MM.1S (cell line): ENCODE results near the gene TTLL11.

Experiments used
- DNase-seq: peaks from one replicate; pipeline ENCODE4 v3.0.0-alpha.2; 2015
- H2AFZ ChIP-seq: fragments of 300-600 bp; sonication (generic); 2 replicates; pipeline ENCODE4 v1.6.0; 2016; ENCODE audit warnings: antibody characterized with exemption, low read length
- H3F3A ChIP-seq: fragments of 300-600 bp; sonication (generic); 2 replicates; pipeline ENCODE4 v1.6.1; 2016; ENCODE audit warnings: mild to moderate bottlenecking, antibody characterized with exemption, low read length, moderate library complexity, mixed read lengths; ENCODE audit not compliant: insufficient read depth
- H3K27ac ChIP-seq: fragments of 300-600 bp; sonication (generic); 2 replicates; pipeline ENCODE4 v1.5.1; 2016; ENCODE audit warnings: mild to moderate bottlenecking, low read length
- H3K27me3 ChIP-seq: fragments of 300-600 bp; sonication (generic); replicated peaks from 2 replicates; pipeline ENCODE4 v1.6.0; 2016; ENCODE audit warnings: low read length; ENCODE audit not compliant: insufficient read depth
- H3K36me3 ChIP-seq: fragments of 300-600 bp; sonication (generic); replicated peaks from 2 replicates; pipeline ENCODE4 v1.6.1; 2016; ENCODE audit warnings: mild to moderate bottlenecking, low read length, mixed read lengths; ENCODE audit not compliant: insufficient read depth
- H3K4me1 ChIP-seq: fragments of 300-600 bp; sonication (generic); 2 replicates; pipeline ENCODE4 v1.6.1; 2016; ENCODE audit warnings: low read length, mixed read lengths
- H3K4me2 ChIP-seq: fragments of 300-600 bp; sonication (generic); 2 replicates; pipeline ENCODE4 v1.6.0; 2016; ENCODE audit warnings: low read depth, low read length
- H3K4me3 ChIP-seq: fragments of 300-600 bp; sonication (generic); 2 replicates; pipeline ENCODE4 v1.5.1; 2016; ENCODE audit warnings: low read length, mixed read lengths
- H3K79me2 ChIP-seq: fragments of 300-600 bp; sonication (generic); 2 replicates; pipeline ENCODE4 v1.6.1; 2016; ENCODE audit warnings: mixed run types, low read length, mixed read lengths
- H3K9ac ChIP-seq: fragments of 300-600 bp; sonication (generic); 2 replicates; pipeline ENCODE4 v1.6.1; 2016; ENCODE audit warnings: low read length, mixed read lengths
- H3K9me2 ChIP-seq: fragments of 300-600 bp; sonication (generic); replicated peaks from 2 replicates; pipeline ENCODE4 v1.6.1; 2016; ENCODE audit warnings: mild to moderate bottlenecking, low read length, mixed read lengths; ENCODE audit not compliant: insufficient read depth
- H3K9me3 ChIP-seq: fragments of 300-600 bp; sonication (generic); replicated peaks from 2 replicates; pipeline ENCODE4 v1.6.1; 2016; ENCODE audit warnings: mild to moderate bottlenecking, low read length, mixed read lengths; ENCODE audit not compliant: insufficient read depth
- H4K20me1 ChIP-seq: fragments of 300-600 bp; sonication (generic); 2 replicates; pipeline ENCODE4 v1.6.1; 2016; ENCODE audit warnings: mild to moderate bottlenecking, low read length, moderate library complexity, mixed read lengths; ENCODE audit not compliant: insufficient read depth
- CTCF ChIP-seq: fragments of 300-600 bp; sonication (generic); IDR thresholded peaks from 2 replicates; pipeline ENCODE4 v1.5.1; 2016; ENCODE audit warnings: antibody characterized with exemption, low read length, mixed read lengths
- EZH2 ChIP-seq: fragments of 300-600 bp; sonication (generic); optimal IDR thresholded peaks from 2 replicates; pipeline ENCODE3; 2017; ENCODE audit warnings: low read depth, mild to moderate bottlenecking, antibody characterized with exemption, low read length, mixed read lengths
- EZH2phosphoT487 ChIP-seq: fragments of 300-600 bp; sonication (generic); IDR thresholded peaks from 2 replicates; pipeline ENCODE4 v1.6.1; 2018; ENCODE audit warnings: antibody characterized with exemption, low read length

TTLL11 gene

DNA sequence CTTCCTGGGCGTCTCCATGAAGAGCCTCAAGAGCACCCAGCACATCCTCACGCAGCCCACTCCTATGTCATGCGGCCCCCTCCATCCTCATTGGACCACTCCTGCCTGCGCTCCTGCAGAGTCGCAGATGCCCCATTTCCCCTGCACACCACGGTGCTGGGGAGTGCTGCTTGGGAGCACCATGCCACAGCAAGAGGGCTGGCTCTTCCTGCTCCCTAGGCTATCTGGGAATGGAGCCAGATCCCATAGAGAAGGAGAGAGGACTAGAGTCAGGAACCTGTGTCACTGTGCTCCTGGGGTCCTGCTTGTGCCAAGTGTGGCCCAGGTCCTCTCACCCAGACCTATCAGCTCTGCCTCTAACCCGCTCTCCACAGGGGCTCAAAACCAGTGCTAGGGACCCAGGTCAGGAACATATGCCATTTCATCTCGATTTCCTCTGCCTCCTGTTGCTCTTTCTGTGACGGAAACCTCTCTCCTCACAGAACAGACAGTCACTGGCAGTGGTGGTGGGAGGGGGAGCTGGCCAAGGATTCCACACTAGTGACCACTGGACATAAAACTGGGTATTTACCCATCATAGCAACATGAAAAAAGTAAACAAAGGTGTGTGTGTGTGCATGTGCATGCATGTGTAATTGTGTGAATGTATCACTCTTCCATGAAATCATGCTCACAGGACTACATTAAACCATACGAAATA, 178.4 kb downstream of the TTLL11 start:
- H3K9ac ChIP-seq, result no peak overlapping the region

GRCh38 chr9:121914017-121914595, 179.0 kb downstream of the TTLL11 start:
- Histone ChIP-seq H3K9ac (no peak overlapping the region), H3K4me3 (no peak overlapping the region), H3F3A (no peaks in the 10 kb centered on the region), H3K27me3 (no peaks in the 10 kb centered on the region), H3K27ac (no peak overlapping the region), H3K79me2 (no peaks in the 10 kb centered on the region), H4K20me1 (no peaks in the 10 kb centered on the region), H3K9me2 (no peaks in the 10 kb centered on the region), H2AFZ (no peak overlapping the region), H3K4me2 (no peak overlapping the region), H3K36me3 (no peaks in the 10 kb centered on the region), H3K9me3 (no peaks in the 10 kb centered on the region), H3K4me1 (no peaks in the 10 kb centered on the region)
- no peak for TF ChIP-seq EZH2phosphoT487
- TF ChIP-seq CTCF, result no peak
- no peak for TF ChIP-seq EZH2
- DNase-seq, result no peak

More for the DNA sequence above, 178.4 kb downstream of the TTLL11 start:
- H3K27ac ChIP-seq, result no peak overlapping the region
- no peaks in the 10 kb centered on the region for H4K20me1 ChIP-seq
- H3K4me1 ChIP-seq, result no peaks in the 10 kb centered on the region
- no peak overlapping the region for H3K4me2 ChIP-seq
- no peak overlapping the region for H2AFZ ChIP-seq
- H3K27me3 ChIP-seq, result no peaks in the 10 kb centered on the region
- H3K4me3 ChIP-seq, result no peak overlapping the region
- H3K9me3 ChIP-seq, result no peaks in the 10 kb centered on the region
- H3K36me3 ChIP-seq, result no peaks in the 10 kb centered on the region
- H3K79me2 ChIP-seq, result no peaks in the 10 kb centered on the region
- no peaks in the 10 kb centered on the region for H3K9me2 ChIP-seq
- no peak for DNase-seq
- no peaks in the 10 kb centered on the region for H3F3A ChIP-seq
- no peak for TF ChIP-seq EZH2
- no peak for TF ChIP-seq CTCF
- no peak for TF ChIP-seq EZH2phosphoT487

DNA sequence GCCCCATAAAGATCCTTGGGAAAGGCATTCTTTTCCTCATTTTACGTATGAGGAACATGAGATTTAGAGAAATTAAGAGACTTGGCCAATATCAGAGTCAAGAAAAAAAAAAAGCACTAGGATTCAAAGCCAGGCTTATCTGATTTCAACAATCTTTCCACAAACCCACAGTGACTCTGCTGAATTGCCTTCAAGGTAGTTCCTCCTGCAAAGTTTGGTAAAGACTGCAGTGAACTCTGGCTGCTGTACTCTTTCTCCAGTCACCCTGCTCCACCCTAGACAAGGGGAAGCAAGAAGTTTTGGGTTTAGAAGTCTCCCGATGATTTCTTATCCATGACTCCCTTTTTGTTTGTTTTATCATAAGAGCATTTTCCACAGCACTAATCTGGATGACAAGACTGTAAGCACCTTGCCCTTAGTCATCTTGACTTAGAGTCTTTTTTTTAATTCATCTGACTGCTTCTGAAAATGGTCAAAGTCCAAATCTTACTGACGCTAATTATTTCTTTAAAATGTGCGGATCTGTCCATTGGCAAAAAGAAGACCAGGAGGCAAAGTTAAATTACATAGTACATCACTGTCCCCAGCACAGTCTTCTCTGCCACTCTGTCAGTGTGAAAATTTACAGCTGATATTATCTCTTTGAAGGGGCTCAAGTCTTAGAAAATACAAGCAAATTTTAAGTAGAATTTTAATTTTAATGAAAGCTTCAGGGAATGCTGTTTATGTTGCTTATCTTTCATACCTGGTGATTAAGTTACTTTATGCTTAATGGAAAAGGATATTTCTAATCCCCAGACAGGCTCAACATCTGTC, 180.1 kb downstream of the TTLL11 start:
- Histone ChIP-seq H3K27me3 (no peaks in the 10 kb centered on the region), H3K9me3 (no peaks in the 10 kb centered on the region), H3K4me2 (no peak overlapping the region), H2AFZ (no peak overlapping the region), H3K27ac (no peak overlapping the region), H3K9ac (no peak overlapping the region), H3K36me3 (no peaks in the 10 kb centered on the region), H4K20me1 (no peaks in the 10 kb centered on the region), H3K4me3 (no peak overlapping the region), H3K9me2 (no peaks in the 10 kb centered on the region), H3K4me1 (no peaks in the 10 kb centered on the region), H3F3A (no peaks in the 10 kb centered on the region), H3K79me2 (no peaks in the 10 kb centered on the region)
- TF ChIP-seq CTCF (no peak), EZH2phosphoT487 (no peak), EZH2 (no peak)
- DNase-seq, result no peak
